ENCODE data around the gene THSD4.

DNA sequence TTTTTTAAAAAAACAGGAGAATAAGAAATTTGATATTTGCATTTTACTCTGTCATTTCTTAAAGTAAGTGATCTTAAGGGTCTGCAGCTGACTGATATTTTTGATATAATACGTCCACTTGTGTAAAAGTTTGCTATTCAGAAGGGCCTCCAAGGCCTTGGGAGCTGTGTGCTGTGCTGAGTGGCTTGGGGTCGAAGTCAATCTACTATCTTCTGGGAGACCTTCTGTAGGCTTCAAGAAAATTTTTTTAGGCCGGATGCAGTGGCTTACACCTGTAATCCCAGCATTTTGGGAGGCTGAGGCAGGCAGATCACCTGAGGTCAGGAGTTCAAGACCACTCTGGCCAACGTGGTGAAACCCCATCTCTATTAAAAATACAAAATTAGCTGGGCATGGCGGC, 26.3 kb downstream of the THSD4 start:
- TF ChIP-seq, protein P1, sequence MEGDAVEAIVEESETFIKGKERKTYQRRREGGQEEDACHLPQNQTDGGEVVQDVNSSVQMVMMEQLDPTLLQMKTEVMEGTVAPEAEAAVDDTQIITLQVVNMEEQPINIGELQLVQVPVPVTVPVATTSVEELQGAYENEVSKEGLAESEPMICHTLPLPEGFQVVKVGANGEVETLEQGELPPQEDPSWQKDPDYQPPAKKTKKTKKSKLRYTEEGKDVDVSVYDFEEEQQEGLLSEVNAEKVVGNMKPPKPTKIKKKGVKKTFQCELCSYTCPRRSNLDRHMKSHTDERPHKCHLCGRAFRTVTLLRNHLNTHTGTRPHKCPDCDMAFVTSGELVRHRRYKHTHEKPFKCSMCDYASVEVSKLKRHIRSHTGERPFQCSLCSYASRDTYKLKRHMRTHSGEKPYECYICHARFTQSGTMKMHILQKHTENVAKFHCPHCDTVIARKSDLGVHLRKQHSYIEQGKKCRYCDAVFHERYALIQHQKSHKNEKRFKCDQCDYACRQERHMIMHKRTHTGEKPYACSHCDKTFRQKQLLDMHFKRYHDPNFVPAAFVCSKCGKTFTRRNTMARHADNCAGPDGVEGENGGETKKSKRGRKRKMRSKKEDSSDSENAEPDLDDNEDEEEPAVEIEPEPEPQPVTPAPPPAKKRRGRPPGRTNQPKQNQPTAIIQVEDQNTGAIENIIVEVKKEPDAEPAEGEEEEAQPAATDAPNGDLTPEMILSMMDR (IDR thresholded peaks at IDR 0.05; ENCODE audit: insufficient read depth, low read depth, low read length), result no peak
- TF ChIP-seq EZH2 (IDR thresholded peaks at IDR 0.05; ENCODE audit: insufficient read depth, low read length), result no peak
